Mononuclear cell (primary cell): Measurements from ENCODE around the gene PML. TPM values are rescaled to one million over a fixed set of nuclear protein-coding genes. Genes with fewer than 3 reads are reported as not detected.

Experiments
- H3K27me3 ChIP-seq: 2 replicates; pipeline ENCODE4 v1.6.0; 2011; ENCODE audit warnings: low read length, control low read depth; ENCODE audit not compliant: insufficient read depth
- H3K4me1 ChIP-seq: 2 replicates; pipeline ENCODE4 v1.5.1; 2011; ENCODE audit warnings: mild to moderate bottlenecking, low read length, control low read depth; ENCODE audit not compliant: insufficient read depth
- H3K4me3 ChIP-seq: 2 replicates; pipeline ENCODE4 v1.5.1; 2011; ENCODE audit warnings: mild to moderate bottlenecking, low read length, moderate library complexity
- H3K9me3 ChIP-seq: 2 replicates; pipeline ENCODE4 v1.5.1; 2011; ENCODE audit warnings: low read depth, mild to moderate bottlenecking, control low read depth, low read length
- total RNA-seq: library from RNA; depleted of rRNA; stranded (reverse); fragments of >200 nt; gene quantifications from one replicate; pipeline ENCODE4 v1.2.3, GENCODE V29; 2012

The PML gene
- total RNA-seq, 1 donor = 23.1 TPM

DNA sequence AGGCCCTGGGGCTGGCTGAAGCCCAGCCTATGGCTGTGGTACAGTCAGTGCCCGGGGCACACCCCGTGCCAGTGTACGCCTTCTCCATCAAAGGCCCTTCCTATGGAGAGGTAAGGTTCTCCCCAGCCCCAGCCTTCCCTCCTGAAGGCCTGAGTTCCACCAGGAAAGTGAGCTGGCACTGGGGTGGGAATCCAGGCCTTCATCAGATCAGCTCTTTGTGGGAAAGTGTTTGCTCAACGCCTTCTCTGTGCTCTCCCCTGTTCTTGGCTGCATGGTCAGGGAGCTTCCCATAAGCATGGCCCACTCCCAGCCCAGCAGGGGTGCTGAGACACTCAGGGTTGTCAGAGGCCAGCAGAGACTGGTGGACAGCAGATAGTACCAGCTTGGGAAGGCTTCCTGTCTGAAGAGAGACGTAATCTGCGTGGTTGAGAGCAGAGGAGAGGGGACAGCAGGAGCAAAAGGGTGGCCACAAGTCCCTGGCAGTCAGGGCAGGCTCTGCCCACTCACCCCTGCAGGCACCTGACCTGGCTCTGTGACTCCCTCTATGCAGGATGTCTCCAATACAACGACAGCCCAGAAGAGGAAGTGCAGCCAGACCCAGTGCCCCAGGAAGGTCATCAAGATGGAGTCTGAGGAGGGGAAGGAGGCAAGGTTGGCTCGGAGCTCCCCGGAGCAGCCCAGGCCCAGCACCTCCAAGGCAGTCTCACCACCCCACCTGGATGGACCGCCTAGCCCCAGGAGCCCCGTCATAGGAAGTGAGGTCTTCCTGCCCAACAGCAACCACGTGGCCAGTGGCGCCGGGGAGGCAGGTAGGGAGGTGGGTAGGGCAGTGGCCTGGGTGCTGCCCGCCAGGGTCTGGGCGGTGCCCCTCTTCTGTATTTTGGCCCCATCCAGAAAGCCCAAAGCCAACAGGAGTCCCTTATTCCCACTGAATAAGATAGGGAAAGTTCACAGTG lies 38.4 kb downstream of the PML start:
- H3K9me3 ChIP-seq = no peaks in the 10 kb centered on the region
- no peak overlapping the region for H3K4me3 ChIP-seq
- H3K4me1 ChIP-seq = no peaks in the 10 kb centered on the region
- H3K27me3 ChIP-seq = no peaks in the 10 kb centered on the region

DNA sequence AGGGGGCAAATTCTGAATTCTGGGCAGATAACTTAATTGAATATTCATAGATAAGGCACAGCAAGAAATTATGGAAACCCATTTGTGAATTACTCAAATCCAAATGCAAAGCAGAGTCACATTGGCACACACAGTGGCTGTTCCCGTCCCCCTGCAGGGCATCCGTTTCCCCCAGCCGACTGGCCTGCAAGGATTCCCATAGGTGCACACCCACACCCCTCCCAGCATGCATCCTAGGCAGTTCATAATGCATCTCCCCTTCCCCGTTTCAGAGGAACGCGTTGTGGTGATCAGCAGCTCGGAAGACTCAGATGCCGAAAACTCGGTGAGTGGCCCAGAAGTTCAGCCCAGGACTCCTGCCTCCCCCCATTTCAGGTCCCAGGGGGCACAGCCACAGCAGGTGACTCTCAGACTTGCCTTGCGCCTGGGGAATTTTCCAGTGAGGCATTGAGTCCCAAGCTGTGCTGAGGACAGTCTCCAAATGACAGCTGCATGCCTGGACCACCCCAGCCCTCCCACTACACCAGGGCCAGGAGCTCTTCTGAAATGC lies 39.8 kb downstream of the PML start:
- H3K4me3 ChIP-seq = no peak overlapping the region
- no peaks in the 10 kb centered on the region for H3K4me1 ChIP-seq
- H3K27me3 ChIP-seq = no peaks in the 10 kb centered on the region
- no peaks in the 10 kb centered on the region for H3K9me3 ChIP-seq

GRCh38 chr15:74035121-74036017 lies 40.9 kb downstream of the PML start:
- Histone ChIP-seq H3K9me3 (no peaks in the 10 kb centered on the region), H3K4me3 (no peak overlapping the region), H3K27me3 (no peaks in the 10 kb centered on the region)

GRCh38 chr15:74036271-74037170 lies 42.0 kb downstream of the PML start:
- Histone ChIP-seq H3K4me3 (no peak overlapping the region), H3K4me1 (no peaks in the 10 kb centered on the region), H3K9me3 (no peaks in the 10 kb centered on the region), H3K27me3 (no peaks in the 10 kb centered on the region)

More at GRCh38 chr15:74035121-74036017, 40.9 kb downstream of the PML start:
- no peaks in the 10 kb centered on the region for H3K4me1 ChIP-seq

DNA sequence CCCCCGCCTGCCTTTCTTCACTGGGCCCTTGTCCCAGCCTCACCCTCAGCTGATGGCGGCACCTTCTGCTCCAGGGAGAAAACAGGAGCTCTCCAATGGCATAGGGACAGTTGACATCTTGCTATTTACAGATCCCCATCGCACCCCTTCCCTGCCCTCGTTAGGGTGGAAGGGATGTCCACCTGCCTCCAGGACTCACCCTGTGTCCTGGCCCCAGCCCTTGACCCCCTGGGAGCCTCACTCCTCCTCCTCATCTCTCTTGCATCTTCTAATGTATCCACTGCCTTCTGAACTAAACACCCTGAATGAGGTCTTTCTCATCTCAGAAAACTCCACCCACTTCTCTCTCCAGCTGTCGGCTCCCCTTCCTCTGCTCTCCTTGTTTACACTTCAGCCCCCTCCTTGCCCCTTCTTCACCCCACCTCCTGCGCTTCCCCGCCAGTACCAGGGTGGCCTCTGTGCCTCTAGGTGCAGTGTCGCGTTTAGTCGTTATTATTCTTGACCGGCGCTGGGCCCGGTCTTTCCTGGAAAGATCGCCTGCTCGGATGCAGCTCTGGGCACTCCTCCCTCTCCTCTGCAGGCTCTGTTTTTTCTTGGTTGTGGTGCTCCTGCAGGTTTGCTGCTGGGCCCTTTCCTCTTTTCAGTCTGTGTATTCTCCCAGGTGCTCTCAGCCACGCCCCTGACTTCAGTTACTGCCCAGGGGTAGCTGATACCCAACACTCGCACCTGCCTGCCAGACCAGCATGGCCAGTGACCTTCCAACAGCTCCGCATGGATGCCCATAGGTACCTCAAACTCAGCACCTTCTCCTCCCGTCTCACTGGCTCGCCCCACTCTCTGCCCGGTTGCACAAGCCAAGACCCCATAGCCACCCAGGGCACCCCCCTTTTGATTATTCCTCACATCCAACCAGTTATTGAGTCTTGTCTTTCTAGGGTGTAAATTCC lies 42.9 kb downstream of the PML start:
- no peak overlapping the region for H3K4me3 ChIP-seq
- no peaks in the 10 kb centered on the region for H3K27me3 ChIP-seq
- no peaks in the 10 kb centered on the region for H3K9me3 ChIP-seq
- H3K4me1 ChIP-seq = no peaks in the 10 kb centered on the region

DNA sequence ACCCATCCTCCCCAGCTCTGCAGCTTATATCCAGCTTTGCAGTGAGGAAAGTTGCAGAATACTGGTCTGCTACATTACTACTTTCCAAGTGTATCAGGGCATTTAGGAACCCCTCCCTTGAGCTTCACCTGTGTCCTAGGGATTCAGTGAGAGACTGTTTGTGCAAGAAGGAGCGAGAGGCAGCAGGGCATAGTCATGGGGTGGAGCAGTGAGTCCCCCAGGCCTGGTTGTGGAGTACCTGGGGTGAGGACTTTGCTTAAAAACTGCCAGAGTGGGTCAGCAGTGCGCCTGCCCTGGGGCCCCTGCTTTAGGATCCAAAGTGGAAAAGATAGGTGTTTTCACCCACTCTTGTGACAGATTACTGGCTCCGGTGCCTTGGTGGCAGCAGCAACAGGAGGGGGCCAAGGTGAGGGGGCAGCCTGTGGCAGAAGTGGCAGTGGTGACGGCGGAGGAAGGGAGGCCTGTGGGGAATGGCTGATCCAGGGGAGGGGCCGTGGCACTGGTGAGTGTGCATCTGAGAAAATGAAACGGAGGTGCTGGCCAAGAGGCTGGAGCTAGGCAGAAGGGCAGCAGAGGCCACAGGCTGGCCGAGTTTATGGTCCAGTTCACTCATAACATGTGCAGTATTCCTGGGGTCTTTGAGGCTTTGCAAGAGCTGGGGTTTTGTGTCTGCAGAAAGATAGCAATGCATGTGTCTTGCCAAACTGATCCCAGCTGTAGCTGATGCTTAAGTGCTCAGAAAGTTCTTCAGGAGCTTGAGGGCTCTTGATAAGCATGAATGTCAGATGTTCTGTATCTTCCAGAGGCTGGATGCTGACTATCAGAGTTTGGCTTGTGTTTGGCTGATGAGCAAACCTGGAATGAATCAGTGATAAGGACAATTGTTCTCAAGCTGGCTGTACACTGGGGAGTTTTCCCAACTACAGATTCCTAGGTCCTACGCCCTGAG lies 44.5 kb downstream of the PML start:
- no peaks in the 10 kb centered on the region for H3K27me3 ChIP-seq
- H3K9me3 ChIP-seq = no peaks in the 10 kb centered on the region
- H3K4me3 ChIP-seq = no peak overlapping the region
- H3K4me1 ChIP-seq = no peaks in the 10 kb centered on the region

GRCh38 chr15:74039656-74040010 lies 45.1 kb downstream of the PML start:
- Histone ChIP-seq H3K27me3 (no peaks in the 10 kb centered on the region), H3K9me3 (no peaks in the 10 kb centered on the region), H3K4me3 (no peak overlapping the region), H3K4me1 (no peaks in the 10 kb centered on the region)

GRCh38 chr15:74040109-74040850 lies 45.8 kb downstream of the PML start:
- Histone ChIP-seq H3K27me3 (no peaks in the 10 kb centered on the region), H3K4me1 (no peaks in the 10 kb centered on the region), H3K9me3 (no peaks in the 10 kb centered on the region), H3K4me3 (no peak overlapping the region)

DNA sequence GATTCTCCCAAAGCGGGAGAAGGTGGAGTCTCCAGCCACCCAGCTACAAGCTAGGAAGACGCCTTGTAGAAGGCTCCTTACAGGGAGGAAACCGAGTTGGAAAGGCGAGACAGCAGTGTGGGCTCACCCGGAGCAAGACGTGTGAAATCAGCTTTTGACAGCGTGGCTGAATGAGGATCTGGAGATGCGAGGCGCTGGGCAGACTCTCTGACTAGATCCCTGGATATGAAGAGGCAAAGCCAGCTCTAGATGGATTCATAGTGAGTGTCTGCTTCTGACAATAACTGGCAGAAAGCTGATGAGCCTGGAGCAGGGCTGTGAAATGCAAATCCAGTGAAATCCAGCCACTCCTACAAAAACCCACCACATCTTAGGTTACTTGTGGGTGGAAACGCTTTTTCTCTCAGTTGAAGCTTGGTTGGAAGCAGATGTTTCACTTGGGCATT lies 46.8 kb downstream of the PML start:
- Histone ChIP-seq H3K4me3 (no peak overlapping the region), H3K9me3 (no peaks in the 10 kb centered on the region), H3K27me3 (no peaks in the 10 kb centered on the region), H3K4me1 (no peaks in the 10 kb centered on the region)

DNA sequence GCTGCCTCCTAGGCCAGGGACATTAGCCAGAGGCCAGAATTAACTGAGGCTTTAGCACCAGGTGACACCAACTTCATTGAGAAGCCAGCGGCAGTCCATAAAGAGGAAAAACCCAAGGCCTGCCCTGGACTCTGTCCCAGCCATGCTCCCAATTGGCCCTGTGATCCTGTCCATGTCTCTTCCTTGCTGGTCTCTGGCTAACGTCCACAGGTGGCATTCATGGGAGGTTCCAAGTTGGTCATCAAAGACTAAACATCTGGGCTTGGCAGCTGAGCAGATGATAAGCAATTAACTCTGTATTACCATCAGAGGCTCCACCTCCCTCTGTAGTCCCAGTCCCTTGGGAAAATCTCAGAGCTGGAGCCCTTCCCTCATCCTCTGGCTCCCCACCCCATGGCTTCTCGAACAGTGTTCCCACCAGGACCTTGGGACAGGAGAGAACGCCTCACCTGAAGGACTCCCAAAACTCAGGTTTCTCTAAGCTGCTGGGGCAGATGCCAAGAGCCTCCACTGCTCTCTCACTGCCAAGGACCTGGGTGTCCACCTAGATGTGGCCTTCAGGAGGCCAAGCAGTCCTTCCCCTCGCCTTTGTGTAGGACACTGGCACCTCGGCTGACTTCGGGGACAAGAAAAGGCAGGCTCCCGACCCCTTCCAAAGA lies 47.4 kb downstream of the PML start:
- no peak overlapping the region for H3K4me3 ChIP-seq
- H3K9me3 ChIP-seq = no peaks in the 10 kb centered on the region
- H3K4me1 ChIP-seq = no peaks in the 10 kb centered on the region
- H3K27me3 ChIP-seq = no peaks in the 10 kb centered on the region

- no peaks in the 10 kb centered on the region for H3K9me3 ChIP-seq
- H3K4me3 ChIP-seq = no peak overlapping the region
- H3K4me1 ChIP-seq = peaks cover 2% of the 10 kb centered on the region
- no peaks in the 10 kb centered on the region for H3K27me3 ChIP-seq
Observed at GRCh38 chr15:74042603-74043424, 48.3 kb downstream of the PML start.
